ENCODE results near the gene PTGDR.

Gene PTGDR

GRCh38 chr14:52325630-52326029, 58.1 kb downstream of the PTGDR start:
- Histone ChIP-seq H3K27me3 (ENCODE audit: insufficient read depth, low read length) (no peaks in the 10 kb centered on the region), H3K27ac (ENCODE audit: low read depth, low read length) (no peak overlapping the region), H3K79me2 (ENCODE audit: control insufficient read depth, insufficient read depth, low read length, unreplicated experiment) (peaks cover 30% of the 10 kb centered on the region), H3K36me3 (ENCODE audit: insufficient read depth, low read length) (peaks cover 25% of the 10 kb centered on the region), H3K4me1 (ENCODE audit: control insufficient read depth, insufficient read depth, low read length, unreplicated experiment) (peaks cover 31% of the 10 kb centered on the region), H2AFZ (ENCODE audit: low read length, unreplicated experiment) (no peak overlapping the region), H3K4me3 (ENCODE audit: low read depth, low read length) (no peak overlapping the region)
